GM18502 (cell line): Measurements from ENCODE around the gene GSTA2.
"Not testable (repeated sequence)": the region's sequence is repeated elsewhere in the genome, so short reads cannot be mapped to it uniquely, and the experiment has no call there.

Experiments
- ATAC-seq: cut with Tn5 transposase; IDR thresholded peaks from one replicate; pipeline ENCODE4 v1.9.1; 2021; ENCODE audit warnings: mild to moderate bottlenecking; ENCODE audit not compliant: unreplicated experiment, poor library complexity

Gene GSTA2

DNA sequence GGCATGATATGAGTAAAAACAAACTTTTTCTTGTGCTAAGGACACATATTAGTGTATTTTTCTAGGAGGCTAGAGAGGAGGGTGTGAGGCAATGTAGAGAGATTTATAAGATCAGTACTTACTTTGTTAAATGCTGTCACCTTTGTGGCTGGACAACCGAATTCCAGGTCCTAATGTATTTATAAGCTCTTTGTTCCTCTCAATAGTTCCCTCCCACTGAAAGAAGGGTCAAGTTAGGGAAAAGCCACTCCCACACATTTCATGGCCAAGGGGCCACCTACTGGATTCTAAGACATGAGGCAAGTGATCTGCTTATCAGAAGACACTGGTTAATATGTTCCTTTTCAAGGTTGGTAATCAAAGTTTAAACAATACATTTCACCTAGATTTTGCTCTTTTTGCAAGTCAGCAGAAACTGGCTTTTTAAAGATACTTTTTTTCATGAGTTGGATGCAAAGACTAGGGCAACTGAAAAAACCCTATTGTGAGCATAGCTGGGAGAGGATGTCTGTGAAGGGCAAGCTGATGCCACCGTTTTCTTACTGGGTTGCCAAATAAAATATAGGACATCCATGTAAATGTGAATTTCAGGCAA lies at the start of gene GSTA2:
GSTA2 (minus strand) TSS at position 154 of the 595 bp plus-strand sequence. CDS start 5,528 bp downstream, outside the sequence.
- not testable (repeated sequence) for ATAC-seq

DNA sequence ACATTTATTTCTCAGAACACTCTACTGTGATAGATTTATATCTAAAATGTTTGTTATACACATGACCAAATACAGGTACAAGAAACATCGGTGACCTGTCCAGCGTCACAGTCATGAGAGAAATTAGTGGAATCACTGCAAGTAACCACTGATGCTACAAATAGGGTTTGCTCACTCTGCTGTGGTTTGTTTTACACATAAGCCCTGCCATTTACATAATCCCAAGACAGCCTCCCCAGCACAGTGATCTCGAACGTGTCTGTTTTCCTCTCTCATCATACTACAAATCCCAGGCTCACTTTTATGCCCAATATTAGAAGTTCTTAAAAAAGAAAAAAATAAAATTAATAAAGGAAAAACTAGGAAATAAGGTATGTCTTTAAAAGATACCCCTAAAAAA lies 46.5 kb upstream of the GSTA2 start:
- not testable (repeated sequence) for ATAC-seq

DNA sequence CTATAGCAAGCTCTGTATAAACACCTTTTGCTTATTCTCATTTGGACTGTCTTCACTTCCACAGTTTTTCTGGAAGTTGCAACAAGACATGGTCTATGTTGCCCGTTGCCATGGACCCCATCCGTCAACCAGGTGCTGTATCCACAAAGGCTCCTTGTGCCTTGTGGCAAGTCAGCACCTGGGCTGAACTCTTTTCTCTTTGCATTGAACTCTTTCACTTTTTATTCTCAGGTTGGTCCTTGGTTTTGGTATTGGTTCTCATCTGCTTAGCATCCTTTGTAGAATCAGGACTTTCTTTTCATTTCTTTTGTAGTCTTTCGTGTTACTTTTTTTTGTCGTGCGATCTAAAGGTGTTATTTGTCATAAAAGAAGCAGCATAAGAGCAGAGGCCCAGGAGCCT lies 45.4 kb upstream of the GSTA2 start:
- no peak for ATAC-seq

DNA sequence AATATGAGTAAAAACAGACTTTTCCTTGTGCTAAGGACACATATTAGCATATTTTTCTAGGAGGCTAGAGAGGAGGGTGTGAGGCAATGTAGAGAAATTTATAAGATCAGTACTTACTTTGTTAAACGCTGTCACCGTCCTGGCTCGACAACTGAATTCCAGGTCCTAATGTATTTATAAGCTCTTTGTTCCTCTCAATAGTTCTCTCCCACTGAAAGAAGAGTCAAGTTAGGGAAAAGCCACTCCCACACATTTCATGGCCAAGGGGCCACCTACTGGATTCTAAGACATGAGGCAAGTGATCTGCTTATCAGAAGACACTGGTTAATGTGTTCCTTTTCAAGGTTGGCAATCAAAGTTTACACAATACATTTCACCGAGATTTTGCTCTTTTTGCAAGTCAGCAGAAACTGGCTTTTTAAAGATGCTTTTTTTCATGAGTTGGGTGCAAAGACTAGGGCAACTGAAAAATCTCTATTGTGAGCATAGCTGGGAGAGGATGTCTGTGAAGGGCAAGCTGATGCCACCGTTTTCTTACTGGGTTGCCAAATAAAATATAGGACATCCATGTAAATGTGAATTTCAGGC lies 40.5 kb upstream of the GSTA2 start, which contains the start of gene GSTA1:
GSTA1 (minus strand) TSS at position 149 of the 588 bp plus-strand sequence. CDS start 4,549 bp downstream, outside the sequence.
- not testable (repeated sequence) for ATAC-seq

DNA sequence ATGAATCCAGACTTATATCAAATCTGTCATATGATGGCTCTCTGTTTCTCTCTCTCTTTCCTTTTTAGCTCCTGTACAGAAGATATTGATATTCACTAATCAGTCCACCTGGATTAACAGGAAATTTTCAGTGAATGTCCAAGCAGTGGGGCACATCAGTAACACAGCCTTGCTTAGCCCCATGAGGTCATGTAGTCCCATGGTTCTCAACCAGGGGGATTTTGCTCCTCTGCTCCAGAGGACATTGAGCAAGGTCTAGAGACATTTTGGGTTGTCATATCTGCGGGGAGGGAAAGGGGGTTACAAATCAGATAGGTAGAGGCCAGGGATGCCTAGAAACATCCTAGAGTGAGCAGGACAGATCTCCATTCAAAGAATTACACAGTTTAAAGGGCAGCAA lies 39.5 kb upstream of the GSTA2 start:
- ATAC-seq, result no peak

GRCh38 chr6:52801188-52801841 lies 38.0 kb upstream of the GSTA2 start:
- ATAC-seq, result no peak

GRCh38 chr6:52799272-52799671 lies 36.0 kb upstream of the GSTA2 start:
- ATAC-seq, result not testable (repeated sequence)

DNA sequence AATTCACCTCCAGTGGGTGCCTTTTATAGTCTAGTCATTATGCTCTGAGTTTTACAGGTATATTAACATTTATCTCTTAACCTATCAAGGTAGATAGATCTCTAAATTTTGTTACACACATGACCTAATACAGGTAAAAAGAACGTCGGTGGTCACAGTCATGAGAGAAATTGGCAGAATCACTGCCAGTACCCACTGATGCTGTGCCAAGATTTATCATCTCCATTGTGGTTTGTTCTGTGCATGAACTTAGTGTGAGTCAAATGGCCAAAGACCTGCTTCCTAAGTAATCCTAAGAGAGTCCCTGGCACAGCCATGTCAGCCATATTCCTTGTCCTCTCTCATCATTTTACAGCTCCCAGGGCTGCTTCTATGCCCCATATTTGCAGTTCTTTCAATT lies 31.1 kb upstream of the GSTA2 start:
- ATAC-seq, result not testable (repeated sequence)

GRCh38 chr6:52790861-52791260 lies 27.6 kb upstream of the GSTA2 start:
- no peak for ATAC-seq

GRCh38 chr6:52789658-52790057 lies 26.4 kb upstream of the GSTA2 start:
- ATAC-seq, result not testable (repeated sequence)

GRCh38 chr6:52788478-52788877 lies 25.2 kb upstream of the GSTA2 start:
- ATAC-seq, result no peak

DNA sequence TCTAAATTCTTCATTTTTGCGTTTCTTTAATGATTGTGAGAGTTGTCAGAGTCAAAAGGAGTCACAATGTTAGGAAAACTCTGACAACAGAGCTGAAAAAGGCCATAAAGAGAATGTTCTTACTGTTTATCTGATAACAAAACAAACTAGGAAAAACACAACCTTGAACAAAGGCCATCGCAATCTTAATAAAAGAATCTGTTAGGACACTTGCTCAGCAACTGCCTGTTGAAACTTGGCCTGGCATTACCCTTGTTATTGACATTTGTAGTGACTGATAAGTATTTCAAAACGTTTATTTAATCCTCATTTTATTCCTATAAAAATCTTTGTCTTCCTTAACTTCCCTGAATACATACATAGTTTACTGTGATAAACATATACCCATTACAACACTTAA lies 24.6 kb upstream of the GSTA2 start:
- ATAC-seq, result no peak

DNA sequence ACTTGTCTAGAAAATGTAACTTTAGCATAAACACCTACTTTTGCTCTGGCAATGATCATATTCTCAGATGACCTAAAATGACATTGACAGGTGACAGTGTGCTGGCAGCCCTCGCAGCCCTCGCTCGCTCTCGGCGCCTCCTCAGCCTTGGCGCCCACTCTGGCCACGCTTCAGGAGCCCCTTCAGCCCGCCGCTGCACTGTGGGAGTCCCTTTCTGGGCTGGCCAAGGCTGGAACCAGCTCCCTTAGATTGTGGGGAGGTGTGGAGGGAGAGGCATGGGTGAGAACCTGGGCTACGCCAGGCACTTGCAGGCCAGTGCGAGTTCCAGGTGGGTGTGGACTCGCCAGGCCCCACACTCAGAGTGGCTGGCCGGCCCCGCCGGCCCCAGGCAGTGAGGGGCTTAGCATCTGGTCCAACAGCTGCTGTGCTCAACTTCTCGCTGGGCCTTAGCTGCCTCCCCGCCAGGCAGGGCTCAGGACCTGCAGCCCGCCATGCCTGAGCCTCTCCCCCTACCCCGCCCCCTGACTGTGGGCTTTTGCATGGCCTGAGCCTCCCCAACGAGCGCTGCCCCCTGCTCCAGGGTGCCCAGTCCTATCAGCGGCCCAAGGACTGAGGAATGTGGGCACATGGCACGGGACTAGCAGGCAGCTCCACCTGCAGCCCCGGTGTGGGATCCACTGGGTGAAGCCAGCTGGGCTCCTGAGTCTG lies 23.1 kb upstream of the GSTA2 start:
- ATAC-seq, result no peak

DNA sequence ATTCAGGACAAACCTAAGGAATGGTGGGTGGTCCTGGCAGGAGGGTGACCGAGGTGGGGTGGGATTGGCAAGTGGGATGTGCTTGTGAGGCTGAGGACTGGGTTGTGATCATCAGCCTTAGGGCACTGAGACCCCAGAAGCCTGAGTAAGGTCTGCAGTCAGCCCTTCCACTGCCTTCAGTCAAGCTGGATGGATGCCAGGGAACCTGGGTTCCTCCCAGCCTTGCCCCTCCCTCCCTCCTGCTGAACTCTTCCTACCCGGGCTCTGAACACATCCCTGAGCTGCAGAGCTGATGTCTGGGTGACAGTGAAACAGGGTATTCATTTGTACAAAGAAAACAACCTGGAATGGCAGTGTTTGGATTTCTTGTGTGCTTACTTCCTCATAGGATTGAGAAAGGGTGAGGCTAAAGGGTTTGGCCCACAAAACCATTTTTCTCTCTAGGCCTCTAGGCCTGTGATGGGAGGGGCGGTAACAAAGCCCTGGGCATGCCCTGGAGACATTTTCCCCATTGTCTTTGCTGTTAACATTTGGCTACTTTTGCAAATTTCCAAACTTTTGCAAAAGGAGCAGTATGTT lies 19.5 kb upstream of the GSTA2 start:
- not testable (repeated sequence) for ATAC-seq

DNA sequence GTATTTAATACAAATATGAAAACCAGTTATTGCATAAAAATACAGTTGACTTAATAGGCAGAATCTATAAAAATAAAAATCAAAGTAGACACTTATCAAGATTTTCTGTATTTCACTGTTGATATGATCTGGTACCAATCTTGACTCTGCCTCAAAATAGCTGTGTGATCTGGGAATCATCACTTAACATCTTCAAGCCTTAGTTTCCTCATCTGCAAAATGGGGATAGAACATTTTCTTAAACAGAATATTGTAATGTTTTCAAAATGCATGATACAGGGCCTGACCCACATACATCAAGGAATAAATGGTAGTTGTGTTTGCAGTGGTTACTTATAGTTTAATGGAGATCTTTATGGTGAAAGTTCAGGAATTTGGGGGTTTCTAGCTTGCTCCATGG lies 18.9 kb upstream of the GSTA2 start:
- not testable (repeated sequence) for ATAC-seq

- no peak for ATAC-seq
Measured at GRCh38 chr6:52779237-52779636, 16.0 kb upstream of the GSTA2 start.

DNA sequence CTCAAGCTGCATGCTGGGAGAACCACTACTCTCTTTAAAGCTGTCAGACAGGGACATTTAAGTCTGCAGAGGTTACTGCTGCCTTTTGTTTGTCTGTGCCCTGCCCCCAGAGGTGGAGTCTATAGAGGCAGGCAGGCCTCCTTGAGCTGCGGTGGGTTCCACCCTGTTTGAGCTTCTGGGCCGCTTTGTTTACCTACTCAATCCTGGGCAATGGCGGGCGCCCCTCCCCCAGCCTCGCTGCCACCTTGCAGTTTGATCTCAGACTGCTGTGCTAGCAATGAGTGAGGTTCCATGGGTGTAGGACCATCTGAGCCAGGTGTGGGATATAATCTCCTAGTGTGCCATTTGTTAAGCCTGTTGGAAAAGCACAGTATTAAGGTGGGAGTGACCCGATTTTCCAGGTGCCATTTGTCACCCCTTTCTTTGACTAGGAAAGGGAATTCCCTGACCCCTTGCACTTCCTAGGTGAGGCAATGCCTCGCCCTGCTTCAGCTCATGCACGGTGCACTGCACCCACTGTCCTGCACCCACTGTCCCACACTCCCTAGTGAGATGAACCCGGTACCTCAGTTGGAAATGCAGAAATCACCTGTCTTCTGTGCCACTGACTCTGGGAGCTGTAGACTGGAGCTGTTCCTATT lies 13.6 kb upstream of the GSTA2 start:
- not testable (repeated sequence) for ATAC-seq

- ATAC-seq, result not testable (repeated sequence)
Measured at GRCh38 chr6:52769399-52769798, 6.1 kb upstream of the GSTA2 start.

- not testable (repeated sequence) for ATAC-seq
Measured at GRCh38 chr6:52767658-52768057, 4.4 kb upstream of the GSTA2 start.
